KMS-11 (cell line): ENCODE data around the gene AGAP2.

Experiments
- H2AFZ ChIP-seq: fragments of 200-600 bp; sonication (generic); 2 replicates; pipeline ENCODE4 v1.6.1; 2016; ENCODE audit warnings: antibody characterized with exemption, mixed run types, low read depth
- H3K27ac ChIP-seq: fragments of 200-600 bp; sonication (generic); 2 replicates; pipeline ENCODE4 v1.6.1; 2016; ENCODE audit warnings: mild to moderate bottlenecking, mixed run types
- H3K27me3 ChIP-seq: fragments of 200-600 bp; sonication (generic); 2 replicates; pipeline ENCODE4 v1.6.1; 2017; ENCODE audit warnings: mild to moderate bottlenecking, low read depth, mixed run types, moderate library complexity; ENCODE audit not compliant: insufficient read depth
- H3K36me3 ChIP-seq: fragments of 200-600 bp; sonication (generic); 2 replicates; pipeline ENCODE4 v1.6.1; 2017; ENCODE audit warnings: mild to moderate bottlenecking, mixed run types; ENCODE audit not compliant: insufficient read depth
- H3K4me1 ChIP-seq: fragments of 200-600 bp; sonication (generic); 2 replicates; pipeline ENCODE4 v1.6.1; 2016; ENCODE audit warnings: mild to moderate bottlenecking, low read depth, mixed run types; ENCODE audit not compliant: poor library complexity, severe bottlenecking
- H3K4me2 ChIP-seq: fragments of 200-600 bp; sonication (generic); 2 replicates; pipeline ENCODE4 v1.7.0; 2016; ENCODE audit warnings: mild to moderate bottlenecking, mixed run types
- H3K4me3 ChIP-seq: fragments of 200-600 bp; sonication (generic); IDR thresholded peaks from 2 replicates; pipeline ENCODE4 v1.6.1; 2017; ENCODE audit warnings: low read depth, low read length, mixed read lengths; ENCODE audit not compliant: insufficient read depth
- H3K79me2 ChIP-seq: fragments of 200-600 bp; sonication (generic); 2 replicates; pipeline ENCODE4 v1.6.1; 2016; ENCODE audit warnings: low read depth, mixed run types; ENCODE audit not compliant: insufficient read depth
- H3K9ac ChIP-seq: fragments of 200-600 bp; sonication (generic); 2 replicates; pipeline ENCODE4 v1.6.1; 2016; ENCODE audit warnings: mild to moderate bottlenecking, mixed run types
- H4K20me1 ChIP-seq: fragments of 200-600 bp; sonication (generic); 2 replicates; pipeline ENCODE4 v1.6.1; 2016; ENCODE audit warnings: mild to moderate bottlenecking, mixed run types; ENCODE audit not compliant: insufficient read depth
- CTCF ChIP-seq: fragments of 200-600 bp; sonication (generic); conservative IDR thresholded peaks from 2 replicates; pipeline ENCODE4 v1.6.1; 2017; ENCODE audit warnings: low read depth, mild to moderate bottlenecking, antibody characterized with exemption, low read length, moderate library complexity, mixed read lengths

AGAP2 gene

GRCh38 chr12:57727758-57728395 is 10.7 kb downstream of the AGAP2 start:
- no peak overlapping the region for H2AFZ ChIP-seq
- no peaks in the 10 kb centered on the region for H4K20me1 ChIP-seq
- H3K27me3 ChIP-seq: peaks cover 17% of the 10 kb centered on the region; the same call in 1 of the 2 replicates
- no peak overlapping the region for H3K4me3 ChIP-seq
- H3K4me2 ChIP-seq: no peak overlapping the region
- no peaks in the 10 kb centered on the region for H3K79me2 ChIP-seq
- no peak overlapping the region for H3K27ac ChIP-seq
- no peaks in the 10 kb centered on the region for H3K36me3 ChIP-seq
- H3K4me1 ChIP-seq: no peaks in the 10 kb centered on the region
- no peak overlapping the region for H3K9ac ChIP-seq
- no peak for TF ChIP-seq CTCF

GRCh38 chr12:57726884-57727757 is 11.4 kb downstream of the AGAP2 start:
- H3K27ac ChIP-seq: no peak overlapping the region
- peaks cover 17% of the 10 kb centered on the region; the same call in 1 of the 2 replicates for H3K27me3 ChIP-seq
- H4K20me1 ChIP-seq: no peaks in the 10 kb centered on the region
- no peaks in the 10 kb centered on the region for H3K36me3 ChIP-seq
- no peak overlapping the region for H3K4me3 ChIP-seq
- TF ChIP-seq CTCF: no peak
- H3K4me1 ChIP-seq: no peaks in the 10 kb centered on the region
- H2AFZ ChIP-seq: no peak overlapping the region
- no peak overlapping the region for H3K4me2 ChIP-seq
- H3K79me2 ChIP-seq: no peaks in the 10 kb centered on the region
- H3K9ac ChIP-seq: no peak overlapping the region

- Histone ChIP-seq H4K20me1 (no peaks in the 10 kb centered on the region), H3K27ac (no peak overlapping the region), H3K9ac (no peak overlapping the region), H3K4me3 (no peak overlapping the region), H2AFZ (no peak overlapping the region), H3K36me3 (no peaks in the 10 kb centered on the region), H3K27me3 (peaks cover 14% of the 10 kb centered on the region; the same call in 1 of the 2 replicates), H3K4me2 (no peak overlapping the region), H3K4me1 (no peaks in the 10 kb centered on the region), H3K79me2 (no peaks in the 10 kb centered on the region)
- peak; percentile 63 for TF ChIP-seq CTCF
These were observed 12.2 kb downstream of the AGAP2 start for GRCh38 chr12:57726151-57726883.

- Histone ChIP-seq H3K4me1 (no peaks in the 10 kb centered on the region), H3K9ac (no peak overlapping the region), H3K4me2 (no peak overlapping the region), H3K27me3 (peaks cover 9% of the 10 kb centered on the region; the same call in 1 of the 2 replicates), H3K4me3 (no peak overlapping the region), H2AFZ (no peak overlapping the region), H3K79me2 (no peaks in the 10 kb centered on the region), H3K36me3 (no peaks in the 10 kb centered on the region), H4K20me1 (no peaks in the 10 kb centered on the region), H3K27ac (no peak overlapping the region)
- TF ChIP-seq CTCF: no peak
These were observed 12.7 kb downstream of the AGAP2 start for GRCh38 chr12:57725851-57726150.
